DLD1 (cell line): ENCODE data around the gene WDR27.

Experiments
- in situ Hi-C: cut with HindIII; loops from 2 replicates; pipeline ENCODE4 v1.10.0; 2017; ENCODE audit warnings: low sequenced_read_pairs

WDR27 gene

GRCh38 chr6:169641461-169642085 lies 60.3 kb downstream of the WDR27 start:
- in situ Hi-C loops: no loop called here

- in situ Hi-C loops: no loop called here
Measured at GRCh38 chr6:169640983-169641382, 60.8 kb downstream of the WDR27 start.

- in situ Hi-C loops: no loop called here
Measured at GRCh38 chr6:169640351-169640852, 61.4 kb downstream of the WDR27 start.

- in situ Hi-C loops: no loop called here
Measured at GRCh38 chr6:169639653-169640278, 62.1 kb downstream of the WDR27 start.

GRCh38 chr6:169638915-169639314 lies 62.9 kb downstream of the WDR27 start:
- in situ Hi-C loops: no loop called here

GRCh38 chr6:169638388-169638787 lies 63.4 kb downstream of the WDR27 start:
- in situ Hi-C loops: no loop called here

- in situ Hi-C loops: no loop called here
Measured at GRCh38 chr6:169635345-169635744, 66.5 kb downstream of the WDR27 start.

GRCh38 chr6:169632841-169633240 lies 69.0 kb downstream of the WDR27 start:
- in situ Hi-C loops: no loop called here

GRCh38 chr6:169629256-169629655 lies 72.6 kb downstream of the WDR27 start:
- in situ Hi-C loops: no loop called here

- in situ Hi-C loops: no loop called here
Measured at GRCh38 chr6:169627736-169628607, 73.9 kb downstream of the WDR27 start.

- in situ Hi-C loops: no loop called here
Measured at GRCh38 chr6:169626649-169627048, 75.2 kb downstream of the WDR27 start.

GRCh38 chr6:169626169-169626568 lies 75.7 kb downstream of the WDR27 start:
- in situ Hi-C loops: no loop called here

- in situ Hi-C loops: no loop called here
Measured at GRCh38 chr6:169625376-169625775, 76.5 kb downstream of the WDR27 start.

- in situ Hi-C loops: no loop called here
Measured at GRCh38 chr6:169624785-169625184, 77.0 kb downstream of the WDR27 start.

- in situ Hi-C loops: no loop called here
Measured at GRCh38 chr6:169623975-169624374, 77.9 kb downstream of the WDR27 start.

GRCh38 chr6:169623343-169623742 lies 78.5 kb downstream of the WDR27 start:
- in situ Hi-C loops: no loop called here

- in situ Hi-C loops: no loop called here
Measured at GRCh38 chr6:169622618-169623017, 79.2 kb downstream of the WDR27 start.

GRCh38 chr6:169621311-169621710 lies 80.5 kb downstream of the WDR27 start:
- in situ Hi-C loops: no loop called here

GRCh38 chr6:169620171-169621130 lies 81.4 kb downstream of the WDR27 start:
- in situ Hi-C loops: no loop called here

GRCh38 chr6:169619650-169620049 lies 82.2 kb downstream of the WDR27 start:
- in situ Hi-C loops: no loop called here
